Stomach (tissue), 9 donors: ENCODE results near the gene HP. TPM values are rescaled to one million over a fixed set of nuclear protein-coding genes. Genes with fewer than 3 reads are reported as not detected.
A peak's percentile ranks its signal among the peaks of the same experiment; 100 is the strongest.

Experiments used
- DNase-seq, 2 donors: peaks; one replicate each; pipeline versions ENCODE4 v3.0.0 to v3.0.0-alpha.2; 2013 to 2019
- H3K27ac ChIP-seq, 5 donors: fragments of 200-600 bp in 4 of 5; sonication (generic) in 4 of 5; one replicate each; pipeline ENCODE4 v1.5.1; 2013 to 2019; ENCODE audit warnings: mild to moderate bottlenecking in 1 of 5, moderate library complexity in 1 of 5
- H3K27me3 ChIP-seq, 3 donors: fragments of 200-600 bp; sonication (generic); one replicate each; pipeline ENCODE4 v1.5.1; 2017 to 2019; ENCODE audit warnings: mixed run types in 1 of 3
- H3K36me3 ChIP-seq, 4 donors: fragments of 200-600 bp; sonication (generic); 1 replicate in 3 of 4; 2 replicates in 1 of 4; pipeline ENCODE4 v1.5.1; 2016 to 2019
- H3K4me1 ChIP-seq, 4 donors: fragments of 200-600 bp; sonication (generic); one replicate each; pipeline ENCODE4 v1.5.1; 2016 to 2019
- H3K4me3 ChIP-seq, 4 donors: fragments of 200-600 bp; sonication (generic) in 3 of 4; one replicate each; pipeline ENCODE4 v1.5.1; 2016 to 2019; ENCODE audit warnings: mild to moderate bottlenecking in 1 of 4
- H3K9me3 ChIP-seq, 4 donors: fragments of 200-600 bp; sonication (generic); one replicate each; pipeline ENCODE4 v1.5.1; 2016 to 2019
- CTCF ChIP-seq, 7 experiments: fragments of 450-650 bp in 4 of 7; fragments of 200-600 bp in 3 of 7; sonication (generic) in 3 of 7; IDR thresholded peaks; one replicate each; pipeline ENCODE4 v1.5.1; 2016 to 2019; ENCODE audit warnings: antibody characterized with exemption in 7 of 7, control low read depth in 2 of 7, mild to moderate bottlenecking in 1 of 7
- EP300 ChIP-seq: sonication (generic); formaldehyde crosslinking; IDR thresholded peaks from one replicate; pipeline ENCODE4 v1.6.1; 2017; ENCODE audit warnings: antibody characterized with exemption
- POLR2A ChIP-seq, 4 donors: fragments of 450-650 bp; IDR thresholded peaks; one replicate each; pipeline ENCODE4 v1.6.1; 2016; ENCODE audit warnings: antibody characterized with exemption in 4 of 4, control low read depth in 2 of 4, mild to moderate bottlenecking in 1 of 4, moderate library complexity in 1 of 4
- POLR2AphosphoS5 ChIP-seq, 3 donors: sonication (generic); formaldehyde crosslinking; IDR thresholded peaks; one replicate each; pipeline ENCODE4 v1.6.1; 2016; ENCODE audit warnings: antibody characterized with exemption in 3 of 3
- WGBS, 5 donors: extraction: QIAGEN DNeasy Blood & Tissue Kit in 3 of 5; methylation state at CpG; one replicate each; pipeline versions ENCODE4 v1.1.5 to v1.1.7; 2013 to 2018; 5-methylcytosine and 5-hydroxymethylcytosine counted together
- intact Hi-C: fragments of 100-400 bp; cut with DNase I; formaldehyde crosslinking; loops from one replicate; pipeline ENCODE4 v1.15.1; 2023; ENCODE audit warnings: low total_unique reads
- polyA plus RNA-seq, 3 donors: library from polyadenylated mRNA; stranded (reverse); fragments of 200-250 nt; gene quantifications; one replicate each; pipeline ENCODE4 v1.2.3, GENCODE V29; 2013
- total RNA-seq, 5 donors: library from RNA; depleted of rRNA; stranded (reverse); fragments of >200 nt; gene quantifications; one replicate each; pipeline versions ENCODE4 v1.1.0 to v1.2.3, GENCODE V29; 2014 to 2016
- donor health status: healthy with polysubstance abuse.
- donor health status: Bipolar disorder and iron deficiency.
- donor health status: healthy.

Gene HP
- total and polyA plus RNA-seq, 8 donors, result 1.6 to 8.8 (median 3.3) TPM; not detected in 3

- WGBS, 5 donors, result 89 to 100% (median 98%) methylated on average over 10 of the region's 10 CpGs
- Histone ChIP-seq H3K4me3 (no peak overlapping the region), H3K36me3 (peaks cover 21 to 60% (median 55%) of the 10 kb centered on the region in 4 donors), H3K4me1 (no peaks in the 10 kb centered on the region), H3K27ac (no peak overlapping the region), H3K27me3 (no peaks in the 10 kb centered on the region), H3K9me3 (peaks cover 0 to 14% (median 6%) of the 10 kb centered on the region in 4 donors)
- intact Hi-C loops, result no loop called here
- DNase-seq, result no peak
- TF ChIP-seq POLR2AphosphoS5 (IDR thresholded peaks at IDR 0.05) (no peak), POLR2A (IDR thresholded peaks at IDR 0.05) (no peak), CTCF (IDR thresholded peaks at IDR 0.05) (no peak), EP300 (no peak)
Observed at GRCh38 chr16:72084445-72084844, 30.1 kb downstream of the HP start.

- no peak overlapping the region for H3K4me3 ChIP-seq
Observed at GRCh38 chr16:72085002-72085401, 30.7 kb downstream of the HP start.

GRCh38 chr16:72091217-72091616 lies 36.9 kb downstream of the HP start:
- Histone ChIP-seq H3K36me3 (peaks cover 20 to 48% (median 48%) of the 10 kb centered on the region in 4 donors), H3K4me3 (no peak overlapping the region), H3K9me3 (no peaks in the 10 kb centered on the region), H3K4me1 (peaks cover 24 to 46% (median 40%) of the 10 kb centered on the region in 4 donors), H3K27ac (no peak overlapping the region), H3K27me3 (no peaks in the 10 kb centered on the region)
- 69 to 82% (median 70%) methylated on average over 3 of the region's 3 CpGs for WGBS, 5 donors
- no peak for DNase-seq
- TF ChIP-seq POLR2AphosphoS5 (IDR thresholded peaks at IDR 0.05) (no peak), POLR2A (IDR thresholded peaks at IDR 0.05) (no peak), EP300 (no peak), CTCF (IDR thresholded peaks at IDR 0.05) (no peak)
- intact Hi-C loops, result no loop called here

More at GRCh38 chr16:72085002-72085401, 30.7 kb downstream of the HP start:
- H3K27me3 ChIP-seq, result no peaks in the 10 kb centered on the region
- H3K9me3 ChIP-seq, result peaks cover 0 to 14% (median 6%) of the 10 kb centered on the region in 4 donors
- TF ChIP-seq POLR2A (IDR thresholded peaks at IDR 0.05), result no peak
- no peak for TF ChIP-seq POLR2AphosphoS5 (IDR thresholded peaks at IDR 0.05)
- no peak for TF ChIP-seq EP300
- no peak for TF ChIP-seq CTCF (IDR thresholded peaks at IDR 0.05)
- H3K4me1 ChIP-seq, result no peaks in the 10 kb centered on the region
- DNase-seq, result no peak
- intact Hi-C loops, result no loop called here
- H3K36me3 ChIP-seq, result peaks cover 26 to 66% (median 61%) of the 10 kb centered on the region in 4 donors
- no peak overlapping the region for H3K27ac ChIP-seq
- 73 to 98% (median 78%) methylated on average over 2 of the region's 2 CpGs for WGBS, 5 donors

- 0 to 1% (median 1%) methylated on average over 15 to 22 of the region's 22 CpGs for WGBS, 5 donors
- Histone ChIP-seq H3K4me1 (peaks cover 24 to 47% (median 40%) of the 10 kb centered on the region in 4 donors), H3K4me3 (peak overlapping the region; percentile 81 to 98 (median 91)), H3K27me3 (no peaks in the 10 kb centered on the region), H3K9me3 (no peaks in the 10 kb centered on the region), H3K27ac (peak overlapping the region; percentile 91 to 95 (median 93)), H3K36me3 (peaks cover 32 to 48% (median 48%) of the 10 kb centered on the region in 4 donors)
- TF ChIP-seq POLR2AphosphoS5 (IDR thresholded peaks at IDR 0.05), result no peak
- no peak for TF ChIP-seq EP300
- no peak for TF ChIP-seq POLR2A (IDR thresholded peaks at IDR 0.05)
- no peak for TF ChIP-seq CTCF (IDR thresholded peaks at IDR 0.05)
- intact Hi-C loops, result no loop called here
- DNase-seq, result peak in 1 of 2 donors; percentile 67
Observed at GRCh38 chr16:72092832-72093447, 38.6 kb downstream of the HP start.
